Measurements from ENCODE around the gene SPECC1L. TPM values are rescaled to one million over a fixed set of nuclear protein-coding genes. Genes with fewer than 3 reads are reported as not detected.
A peak's percentile ranks its signal among the peaks of the same experiment; 100 is the strongest.

The SPECC1L gene
- total and polyA plus RNA-seq, 2 experiments from 2014 or later, result 19.7 to 43.2 TPM

DNA sequence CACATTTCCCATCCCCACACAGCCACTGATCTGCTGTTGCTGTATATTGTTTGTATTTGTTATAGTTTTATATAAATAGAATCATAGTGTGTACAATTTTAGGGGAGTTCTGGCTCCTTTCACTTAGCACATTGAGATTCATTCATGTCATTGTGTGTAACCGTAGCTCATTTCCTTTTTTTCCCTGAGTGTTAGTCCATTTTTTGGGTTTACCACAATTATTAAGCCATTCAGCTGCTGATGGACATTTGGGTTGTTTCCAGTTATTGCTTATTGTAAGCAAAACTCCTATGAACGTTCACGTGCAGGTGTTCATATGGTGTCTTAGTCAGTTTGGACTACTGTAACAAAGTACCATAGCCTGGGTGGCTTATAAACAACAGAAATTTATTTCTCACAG, 123.2 kb downstream of the SPECC1L start:
- DNase-seq (ENCODE audit: low read depth in 1 of 2, low spot score in 1 of 2), result no peak
- Histone ChIP-seq H3K4me3 (no peak overlapping the region), H3K4me1 (ENCODE audit: low read depth) (peaks cover 5% of the 10 kb centered on the region), H3K36me3 (peaks cover 24% of the 10 kb centered on the region), H3K27ac (no peak overlapping the region), H3K27me3 (no peaks in the 10 kb centered on the region), H3K9me3 (ENCODE audit: low read depth) (no peaks in the 10 kb centered on the region)
- TF ChIP-seq, protein P1, sequence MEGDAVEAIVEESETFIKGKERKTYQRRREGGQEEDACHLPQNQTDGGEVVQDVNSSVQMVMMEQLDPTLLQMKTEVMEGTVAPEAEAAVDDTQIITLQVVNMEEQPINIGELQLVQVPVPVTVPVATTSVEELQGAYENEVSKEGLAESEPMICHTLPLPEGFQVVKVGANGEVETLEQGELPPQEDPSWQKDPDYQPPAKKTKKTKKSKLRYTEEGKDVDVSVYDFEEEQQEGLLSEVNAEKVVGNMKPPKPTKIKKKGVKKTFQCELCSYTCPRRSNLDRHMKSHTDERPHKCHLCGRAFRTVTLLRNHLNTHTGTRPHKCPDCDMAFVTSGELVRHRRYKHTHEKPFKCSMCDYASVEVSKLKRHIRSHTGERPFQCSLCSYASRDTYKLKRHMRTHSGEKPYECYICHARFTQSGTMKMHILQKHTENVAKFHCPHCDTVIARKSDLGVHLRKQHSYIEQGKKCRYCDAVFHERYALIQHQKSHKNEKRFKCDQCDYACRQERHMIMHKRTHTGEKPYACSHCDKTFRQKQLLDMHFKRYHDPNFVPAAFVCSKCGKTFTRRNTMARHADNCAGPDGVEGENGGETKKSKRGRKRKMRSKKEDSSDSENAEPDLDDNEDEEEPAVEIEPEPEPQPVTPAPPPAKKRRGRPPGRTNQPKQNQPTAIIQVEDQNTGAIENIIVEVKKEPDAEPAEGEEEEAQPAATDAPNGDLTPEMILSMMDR (IDR thresholded peaks at IDR 0.05; ENCODE audit: low read depth, low read length), result no peak

DNA sequence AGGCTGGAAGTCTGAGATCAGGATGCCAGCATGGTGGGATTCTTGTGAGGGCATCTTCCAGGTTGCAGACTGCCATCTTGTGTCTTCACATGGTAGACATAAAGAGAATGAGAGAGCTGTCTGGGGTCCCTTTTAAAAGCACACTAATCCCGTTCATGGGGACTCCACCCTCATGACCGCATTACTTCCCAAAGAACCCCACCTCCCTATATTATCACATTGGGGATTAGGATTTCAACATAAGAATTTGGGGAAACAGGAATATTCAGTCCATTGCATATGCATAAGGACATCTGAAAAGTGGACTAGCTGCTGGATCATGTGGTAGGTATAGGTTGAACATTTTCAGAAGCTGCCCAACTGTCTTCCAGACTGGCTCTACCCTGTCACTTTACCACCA, 123.6 kb downstream of the SPECC1L start:
- Histone ChIP-seq H3K36me3 (peaks cover 24% of the 10 kb centered on the region), H3K4me1 (ENCODE audit: low read depth) (peaks cover 5% of the 10 kb centered on the region), H3K27ac (no peak overlapping the region), H3K9me3 (ENCODE audit: low read depth) (no peaks in the 10 kb centered on the region), H3K4me3 (no peak overlapping the region), H3K27me3 (no peaks in the 10 kb centered on the region)
- TF ChIP-seq, protein P1 (IDR thresholded peaks at IDR 0.05; ENCODE audit: low read depth, low read length), result no peak
- no peak for DNase-seq (ENCODE audit: low read depth in 1 of 2, low spot score in 1 of 2)

- no peak overlapping the region for H3K4me3 ChIP-seq
- no peak for DNase-seq (ENCODE audit: low read depth in 1 of 2, low spot score in 1 of 2)
- peaks cover 24% of the 10 kb centered on the region for H3K36me3 ChIP-seq
- TF ChIP-seq, protein P1 (IDR thresholded peaks at IDR 0.05; ENCODE audit: low read depth, low read length), result no peak
- H3K9me3 ChIP-seq (ENCODE audit: low read depth), result no peaks in the 10 kb centered on the region
- H3K4me1 ChIP-seq (ENCODE audit: low read depth), result peaks cover 19% of the 10 kb centered on the region
- peak overlapping the region; percentile 25 for H3K27ac ChIP-seq
- H3K27me3 ChIP-seq, result no peaks in the 10 kb centered on the region
These were observed 127.8 kb downstream of the SPECC1L start for GRCh38 chr22:24398409-24398808.

- Histone ChIP-seq H3K36me3 (peaks cover 19% of the 10 kb centered on the region), H3K9me3 (ENCODE audit: low read depth) (no peaks in the 10 kb centered on the region), H3K4me3 (no peak overlapping the region), H3K4me1 (ENCODE audit: low read depth) (peaks cover 27% of the 10 kb centered on the region), H3K27me3 (no peaks in the 10 kb centered on the region), H3K27ac (no peak overlapping the region)
- DNase-seq (ENCODE audit: low read depth in 1 of 2, low spot score in 1 of 2), result no peak
- TF ChIP-seq, protein P1 (IDR thresholded peaks at IDR 0.05; ENCODE audit: low read depth, low read length), result no peak
These were observed 129.5 kb downstream of the SPECC1L start for GRCh38 chr22:24400034-24400725.

DNA sequence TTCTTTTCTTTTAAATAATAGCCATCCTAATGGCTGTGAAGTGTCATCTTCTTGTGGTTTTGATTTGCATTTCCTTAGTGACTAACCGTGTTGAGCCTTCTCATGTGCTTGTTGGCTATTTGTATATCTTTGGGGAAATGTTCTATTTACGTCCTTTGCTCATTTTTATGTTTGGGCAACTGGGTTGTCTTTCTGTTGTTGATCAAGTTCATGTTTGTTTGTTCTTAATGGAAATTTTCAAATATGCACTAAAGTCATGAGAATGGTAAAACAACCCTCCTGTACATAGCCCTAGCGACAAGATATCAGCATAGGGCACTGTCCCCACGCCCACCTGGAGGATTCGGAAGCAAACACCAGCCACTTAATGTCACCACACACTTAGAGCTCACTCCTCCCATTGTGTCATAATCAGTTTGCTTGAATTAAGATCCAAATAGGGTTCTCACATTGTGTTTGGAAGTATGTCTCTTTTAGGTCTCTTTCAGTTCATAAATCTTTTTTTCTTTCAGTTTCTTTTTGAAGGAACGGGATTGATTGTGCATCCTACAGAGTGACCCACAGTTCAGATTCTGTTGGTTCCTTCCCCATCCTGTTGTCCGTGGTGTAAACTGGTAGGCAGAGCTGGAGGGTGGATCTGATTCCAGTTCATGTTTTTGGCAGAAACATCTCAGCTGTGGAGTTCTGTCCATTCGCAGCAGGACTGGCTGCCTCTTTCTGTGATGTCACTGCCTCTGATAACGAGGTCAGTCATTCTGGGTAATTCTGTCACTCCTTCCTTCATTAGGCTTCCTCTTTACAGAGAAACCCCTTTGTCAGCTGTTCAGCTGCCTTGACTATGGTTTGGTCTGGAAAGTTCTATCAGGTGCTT, 130.3 kb downstream of the SPECC1L start:
- Histone ChIP-seq H3K9me3 (ENCODE audit: low read depth) (no peaks in the 10 kb centered on the region), H3K27me3 (no peaks in the 10 kb centered on the region), H3K4me3 (no peak overlapping the region), H3K4me1 (ENCODE audit: low read depth) (peaks cover 27% of the 10 kb centered on the region), H3K36me3 (peaks cover 15% of the 10 kb centered on the region), H3K27ac (peak overlapping the region; percentile 92)
- DNase-seq (ENCODE audit: low read depth in 1 of 2, low spot score in 1 of 2), result no peak
- TF ChIP-seq, protein P1 (IDR thresholded peaks at IDR 0.05; ENCODE audit: low read depth, low read length), result no peak
